ENCODE results near the gene STK4.

Gene STK4

GRCh38 chr20:45082468-45082867, 116.2 kb downstream of the STK4 start:
- Histone ChIP-seq H3K4me1 (ENCODE audit: control insufficient read depth, insufficient read depth, low read length) (no peaks in the 10 kb centered on the region), H3K4me3 (ENCODE audit: low read length) (no peak overlapping the region), H3K27ac (ENCODE audit: low read length) (no peak overlapping the region), H3K36me3 (ENCODE audit: control insufficient read depth, insufficient read depth, low read length) (no peaks in the 10 kb centered on the region), H3K9me3 (ENCODE audit: control insufficient read depth, insufficient read depth, low read length) (no peaks in the 10 kb centered on the region), H3K27me3 (ENCODE audit: control insufficient read depth, insufficient read depth, low read length) (no peaks in the 10 kb centered on the region)
- DNase-seq (ENCODE audit: low read depth, low spot score): no peak
- no CpG with 5 or more reads among the region's 3 CpGs for WGBS (ENCODE audit: insufficient coverage, insufficient read length)

- no peak for DNase-seq (ENCODE audit: low read depth, low spot score)
- H3K36me3 ChIP-seq (ENCODE audit: control insufficient read depth, insufficient read depth, low read length): no peaks in the 10 kb centered on the region
- no CpG with 5 or more reads among the region's 1 CpG for WGBS (ENCODE audit: insufficient coverage, insufficient read length)
Observed at GRCh38 chr20:45083127-45083526, 116.8 kb downstream of the STK4 start.

GRCh38 chr20:45085289-45085688, 119.0 kb downstream of the STK4 start:
- Histone ChIP-seq H3K36me3 (ENCODE audit: control insufficient read depth, insufficient read depth, low read length) (no peaks in the 10 kb centered on the region), H3K27me3 (ENCODE audit: control insufficient read depth, insufficient read depth, low read length) (no peaks in the 10 kb centered on the region), H3K9me3 (ENCODE audit: control insufficient read depth, insufficient read depth, low read length) (no peaks in the 10 kb centered on the region), H3K4me3 (ENCODE audit: low read length) (no peak overlapping the region), H3K4me1 (ENCODE audit: control insufficient read depth, insufficient read depth, low read length) (no peaks in the 10 kb centered on the region), H3K27ac (ENCODE audit: low read length) (no peak overlapping the region)
- DNase-seq (ENCODE audit: low read depth, low spot score): no peak
- no CpG with 5 or more reads among the region's 2 CpGs for WGBS (ENCODE audit: insufficient coverage, insufficient read length)

More at GRCh38 chr20:45083127-45083526, 116.8 kb downstream of the STK4 start:
- Histone ChIP-seq H3K27ac (ENCODE audit: low read length) (no peak overlapping the region), H3K4me3 (ENCODE audit: low read length) (no peak overlapping the region), H3K4me1 (ENCODE audit: control insufficient read depth, insufficient read depth, low read length) (no peaks in the 10 kb centered on the region), H3K9me3 (ENCODE audit: control insufficient read depth, insufficient read depth, low read length) (no peaks in the 10 kb centered on the region), H3K27me3 (ENCODE audit: control insufficient read depth, insufficient read depth, low read length) (no peaks in the 10 kb centered on the region)

GRCh38 chr20:45085867-45086266, 119.6 kb downstream of the STK4 start:
- no peak for DNase-seq (ENCODE audit: low read depth, low spot score)
- WGBS (ENCODE audit: insufficient coverage, insufficient read length): no CpG with 5 or more reads among the region's 1 CpG
- no peak overlapping the region for H3K4me3 ChIP-seq (ENCODE audit: low read length)
- no peaks in the 10 kb centered on the region for H3K9me3 ChIP-seq (ENCODE audit: control insufficient read depth, insufficient read depth, low read length)
- no peaks in the 10 kb centered on the region for H3K36me3 ChIP-seq (ENCODE audit: control insufficient read depth, insufficient read depth, low read length)
- H3K4me1 ChIP-seq (ENCODE audit: control insufficient read depth, insufficient read depth, low read length): no peaks in the 10 kb centered on the region
- no peaks in the 10 kb centered on the region for H3K27me3 ChIP-seq (ENCODE audit: control insufficient read depth, insufficient read depth, low read length)
- no peak overlapping the region for H3K27ac ChIP-seq (ENCODE audit: low read length)

- H3K4me1 ChIP-seq (ENCODE audit: control insufficient read depth, insufficient read depth, low read length): no peaks in the 10 kb centered on the region
- DNase-seq (ENCODE audit: low read depth, low spot score): no peak
- no peak overlapping the region for H3K4me3 ChIP-seq (ENCODE audit: low read length)
- no peak overlapping the region for H3K27ac ChIP-seq (ENCODE audit: low read length)
- no peaks in the 10 kb centered on the region for H3K9me3 ChIP-seq (ENCODE audit: control insufficient read depth, insufficient read depth, low read length)
- H3K36me3 ChIP-seq (ENCODE audit: control insufficient read depth, insufficient read depth, low read length): no peaks in the 10 kb centered on the region
- H3K27me3 ChIP-seq (ENCODE audit: control insufficient read depth, insufficient read depth, low read length): no peaks in the 10 kb centered on the region
- no CpG with 5 or more reads among the region's 3 CpGs for WGBS (ENCODE audit: insufficient coverage, insufficient read length)
Observed at GRCh38 chr20:45087097-45087790, 120.9 kb downstream of the STK4 start.

GRCh38 chr20:45087814-45088213, 121.5 kb downstream of the STK4 start:
- no CpG with 5 or more reads among the region's 1 CpG for WGBS (ENCODE audit: insufficient coverage, insufficient read length)
- H3K27ac ChIP-seq (ENCODE audit: low read length): no peak overlapping the region
- no peak for DNase-seq (ENCODE audit: low read depth, low spot score)

GRCh38 chr20:45088247-45088646, 121.9 kb downstream of the STK4 start:
- Histone ChIP-seq H3K9me3 (ENCODE audit: control insufficient read depth, insufficient read depth, low read length) (no peaks in the 10 kb centered on the region), H3K36me3 (ENCODE audit: control insufficient read depth, insufficient read depth, low read length) (no peaks in the 10 kb centered on the region), H3K27me3 (ENCODE audit: control insufficient read depth, insufficient read depth, low read length) (no peaks in the 10 kb centered on the region), H3K4me3 (ENCODE audit: low read length) (no peak overlapping the region), H3K4me1 (ENCODE audit: control insufficient read depth, insufficient read depth, low read length) (no peaks in the 10 kb centered on the region), H3K27ac (ENCODE audit: low read length) (no peak overlapping the region)
- no CpG with 5 or more reads among the region's 7 CpGs for WGBS (ENCODE audit: insufficient coverage, insufficient read length)
- DNase-seq (ENCODE audit: low read depth, low spot score): no peak

More at GRCh38 chr20:45087814-45088213, 121.5 kb downstream of the STK4 start:
- H3K9me3 ChIP-seq (ENCODE audit: control insufficient read depth, insufficient read depth, low read length): no peaks in the 10 kb centered on the region
- H3K27me3 ChIP-seq (ENCODE audit: control insufficient read depth, insufficient read depth, low read length): no peaks in the 10 kb centered on the region
- H3K36me3 ChIP-seq (ENCODE audit: control insufficient read depth, insufficient read depth, low read length): no peaks in the 10 kb centered on the region
- no peaks in the 10 kb centered on the region for H3K4me1 ChIP-seq (ENCODE audit: control insufficient read depth, insufficient read depth, low read length)
- H3K4me3 ChIP-seq (ENCODE audit: low read length): no peak overlapping the region

- Histone ChIP-seq H3K27ac (ENCODE audit: low read length) (no peak overlapping the region), H3K4me1 (ENCODE audit: control insufficient read depth, insufficient read depth, low read length) (no peaks in the 10 kb centered on the region), H3K4me3 (ENCODE audit: low read length) (no peak overlapping the region), H3K9me3 (ENCODE audit: control insufficient read depth, insufficient read depth, low read length) (no peaks in the 10 kb centered on the region), H3K27me3 (ENCODE audit: control insufficient read depth, insufficient read depth, low read length) (no peaks in the 10 kb centered on the region), H3K36me3 (ENCODE audit: control insufficient read depth, insufficient read depth, low read length) (no peaks in the 10 kb centered on the region)
- WGBS (ENCODE audit: insufficient coverage, insufficient read length): no CpG with 5 or more reads among the region's 3 CpGs
- DNase-seq (ENCODE audit: low read depth, low spot score): no peak
Observed at GRCh38 chr20:45090481-45090880, 124.2 kb downstream of the STK4 start.

GRCh38 chr20:45091366-45091765, 125.1 kb downstream of the STK4 start:
- H3K9me3 ChIP-seq (ENCODE audit: control insufficient read depth, insufficient read depth, low read length): no peaks in the 10 kb centered on the region
- no peaks in the 10 kb centered on the region for H3K27me3 ChIP-seq (ENCODE audit: control insufficient read depth, insufficient read depth, low read length)
- H3K4me3 ChIP-seq (ENCODE audit: low read length): no peak overlapping the region
- DNase-seq (ENCODE audit: low read depth, low spot score): no peak
- H3K4me1 ChIP-seq (ENCODE audit: control insufficient read depth, insufficient read depth, low read length): no peaks in the 10 kb centered on the region
- no peaks in the 10 kb centered on the region for H3K36me3 ChIP-seq (ENCODE audit: control insufficient read depth, insufficient read depth, low read length)
- no peak overlapping the region for H3K27ac ChIP-seq (ENCODE audit: low read length)
- WGBS (ENCODE audit: insufficient coverage, insufficient read length): no CpG with 5 or more reads among the region's 3 CpGs

GRCh38 chr20:45092898-45093297, 126.6 kb downstream of the STK4 start:
- Histone ChIP-seq H3K27me3 (ENCODE audit: control insufficient read depth, insufficient read depth, low read length) (no peaks in the 10 kb centered on the region), H3K4me3 (ENCODE audit: low read length) (no peak overlapping the region), H3K27ac (ENCODE audit: low read length) (no peak overlapping the region), H3K9me3 (ENCODE audit: control insufficient read depth, insufficient read depth, low read length) (no peaks in the 10 kb centered on the region), H3K36me3 (ENCODE audit: control insufficient read depth, insufficient read depth, low read length) (no peaks in the 10 kb centered on the region), H3K4me1 (ENCODE audit: control insufficient read depth, insufficient read depth, low read length) (no peaks in the 10 kb centered on the region)
- no peak for DNase-seq (ENCODE audit: low read depth, low spot score)
- no CpG with 5 or more reads among the region's 7 CpGs for WGBS (ENCODE audit: insufficient coverage, insufficient read length)

GRCh38 chr20:45094201-45094600, 127.9 kb downstream of the STK4 start:
- no CpG with 5 or more reads among the region's 2 CpGs for WGBS (ENCODE audit: insufficient coverage, insufficient read length)
- Histone ChIP-seq H3K36me3 (ENCODE audit: control insufficient read depth, insufficient read depth, low read length) (no peaks in the 10 kb centered on the region), H3K27ac (ENCODE audit: low read length) (no peak overlapping the region), H3K27me3 (ENCODE audit: control insufficient read depth, insufficient read depth, low read length) (no peaks in the 10 kb centered on the region), H3K4me3 (ENCODE audit: low read length) (no peak overlapping the region), H3K9me3 (ENCODE audit: control insufficient read depth, insufficient read depth, low read length) (no peaks in the 10 kb centered on the region), H3K4me1 (ENCODE audit: control insufficient read depth, insufficient read depth, low read length) (peaks cover 2% of the 10 kb centered on the region)
- no peak for DNase-seq (ENCODE audit: low read depth, low spot score)

All from iPS DF 6.9 (cell line).